ENCODE measurements around the gene SLC5A9. TPM values are rescaled to one million over a fixed set of nuclear protein-coding genes. Genes with fewer than 3 reads are reported as not detected.

The SLC5A9 gene
- total and polyA plus RNA-seq, 9 of the 15 experiments (the other 6 are each of a cell fraction or from before 2014, with no cell fraction given): not detected

DNA sequence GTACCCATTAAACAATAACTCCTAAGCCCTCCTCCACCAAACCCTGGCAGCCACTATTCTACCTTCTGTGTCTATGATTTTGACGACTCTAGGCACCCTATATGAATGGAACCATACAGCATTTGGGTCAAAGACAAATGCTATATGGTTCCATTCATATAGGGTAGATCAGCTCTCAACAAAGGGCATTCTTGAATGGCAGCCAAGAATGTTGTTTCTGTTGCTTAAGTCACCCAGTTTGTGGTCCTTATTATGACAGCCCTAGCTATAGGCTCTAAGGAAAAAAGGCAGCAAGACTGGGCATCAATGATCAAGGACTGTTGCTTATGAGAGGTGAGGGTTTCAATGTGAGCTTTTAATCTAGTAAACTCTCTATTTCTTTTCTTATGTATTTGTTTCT lies 4.7 kb upstream of the SLC5A9 start (continued):
- TF ChIP-seq, protein P1, sequence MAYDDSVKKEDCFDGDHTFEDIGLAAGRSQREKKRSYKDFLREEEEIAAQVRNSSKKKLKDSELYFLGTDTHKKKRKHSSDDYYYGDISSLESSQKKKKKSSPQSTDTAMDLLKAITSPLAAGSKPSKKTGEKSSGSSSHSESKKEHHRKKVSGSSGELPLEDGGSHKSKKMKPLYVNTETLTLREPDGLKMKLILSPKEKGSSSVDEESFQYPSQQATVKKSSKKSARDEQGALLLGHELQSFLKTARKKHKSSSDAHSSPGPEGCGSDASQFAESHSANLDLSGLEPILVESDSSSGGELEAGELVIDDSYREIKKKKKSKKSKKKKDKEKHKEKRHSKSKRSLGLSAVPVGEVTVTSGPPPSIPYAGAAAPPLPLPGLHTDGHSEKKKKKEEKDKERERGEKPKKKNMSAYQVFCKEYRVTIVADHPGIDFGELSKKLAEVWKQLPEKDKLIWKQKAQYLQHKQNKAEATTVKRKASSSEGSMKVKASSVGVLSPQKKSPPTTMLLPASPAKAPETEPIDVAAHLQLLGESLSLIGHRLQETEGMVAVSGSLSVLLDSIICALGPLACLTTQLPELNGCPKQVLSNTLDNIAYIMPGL (CRISPR knock-in tag; IDR thresholded peaks at IDR 0.05): no peak

DNA sequence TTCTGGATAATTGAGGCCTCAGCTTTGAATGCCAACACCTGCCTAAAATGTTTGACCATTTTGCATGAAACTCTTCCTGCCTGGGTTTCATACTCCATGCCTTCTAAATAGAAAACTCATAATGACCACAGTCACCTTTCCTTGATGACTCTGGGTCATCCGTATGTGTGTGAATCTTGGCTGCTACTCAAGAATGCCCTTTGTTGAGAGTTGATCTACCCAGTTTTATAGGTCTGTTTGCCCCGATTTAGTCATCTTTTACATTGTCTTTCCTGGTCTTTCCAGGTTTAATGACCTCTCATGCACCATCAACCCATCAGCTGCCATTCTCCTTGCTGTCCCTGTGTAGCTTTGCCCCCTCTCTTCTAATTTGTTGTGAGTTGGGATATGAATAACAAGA lies 2.7 kb upstream of the SLC5A9 start:
- intact Hi-C loops (cut with micrococcal nuclease): no loop called here
- BruUV-seq (replicated peaks): no TSS peak
- in situ Hi-C loops (cut with MboI): loop anchor here (25.0 kb wide), 1 partner anchor 458 kb away; no protein-coding TSS in a partner anchor
- 0% methylated on average over 2 of the region's 2 CpGs for WGBS (ENCODE audit: insufficient coverage, low coverage, missing lambda C conversion rate)
- no peaks in the 10 kb centered on the region for H3K9me1 ChIP-seq (ENCODE audit: control insufficient read depth, insufficient read depth, low read length)
- no peaks in the 10 kb centered on the region for H3K79me2 ChIP-seq (ENCODE audit: control insufficient read depth, insufficient read depth, low read length)
- H3K27me3 ChIP-seq (ENCODE audit: control insufficient read depth in 2 of 2, insufficient read depth in 2 of 2, low read length in 2 of 2): no peaks in the 10 kb centered on the region; a peak in 1 of 5 replicates
- ATAC-seq (no peak), FAIRE-seq (no peak), DNase-seq (ENCODE audit: extremely low read depth in 1 of 4, low spot score in 3 of 4) (no peak)
- no peaks in the 10 kb centered on the region for H3K4me1 ChIP-seq (replicated peaks in 1 of 2; ENCODE audit: control insufficient read depth in 2 of 2, insufficient read depth in 2 of 2, low read length in 2 of 2)
- H3K4me3 ChIP-seq: no peak overlapping the region
- no peak overlapping the region for H3K4me2 ChIP-seq (ENCODE audit: insufficient read depth, low read length)
- no peak overlapping the region for H3K9ac ChIP-seq (ENCODE audit: insufficient read depth in 1 of 2, low read depth in 2 of 2, low read length in 2 of 2)
- POLR2A ChIA-PET: no interaction called here
- H3K27ac ChIP-seq (ENCODE audit: extremely low read depth, low read depth, low read length): no peak overlapping the region
- CTCF ChIA-PET (ENCODE audit: low intra/inter-chr PET ratio): no interaction called here
- H3K36me3 ChIP-seq (ENCODE audit: control insufficient read depth, insufficient read depth, low read length): no peaks in the 10 kb centered on the region
- no peaks in the 10 kb centered on the region for H4K20me1 ChIP-seq (replicated peaks; ENCODE audit: control insufficient read depth, insufficient read depth, low read length)
- H2AFZ ChIP-seq (ENCODE audit: low read depth, low read length): no peak overlapping the region
- no peaks in the 10 kb centered on the region for H3K9me3 ChIP-seq (replicated peaks; ENCODE audit: control insufficient read depth, insufficient read depth, low read depth, low read length)
- TF ChIP-seq NFE2L1 (tag; IDR thresholded peaks at IDR 0.05; ENCODE audit: borderline replicate concordance, low read depth) (no peak), FIP1L1 (IDR thresholded peaks at IDR 0.05; ENCODE audit: low read depth, low read length, poor library complexity, severe bottlenecking) (no peak), SUPT5H (IDR thresholded peaks at IDR 0.05) (no peak), TCF7 (IDR thresholded peaks at IDR 0.05; ENCODE audit: borderline replicate concordance) (no peak), KLF6 (CRISPR knock-in tag; IDR thresholded peaks at IDR 0.05; ENCODE audit: borderline replicate concordance) (no peak), RBFOX2 (IDR thresholded peaks at IDR 0.05; ENCODE audit: low read depth, low read length) (no peak), ARID2 (IDR thresholded peaks at IDR 0.05) (no peak), JUN (IDR thresholded peaks at IDR 0.05; ENCODE audit: borderline replicate concordance, low read depth, low read length) (no peak), JUN (CRISPR knock-in tag; IDR thresholded peaks at IDR 0.05; ENCODE audit: borderline replicate concordance) (no peak), ZNF3 (CRISPR knock-in tag; IDR thresholded peaks at IDR 0.05) (no peak), CREM (IDR thresholded peaks at IDR 0.05; ENCODE audit: low read depth) (no peak)
- TF ChIP-seq, protein P2, sequence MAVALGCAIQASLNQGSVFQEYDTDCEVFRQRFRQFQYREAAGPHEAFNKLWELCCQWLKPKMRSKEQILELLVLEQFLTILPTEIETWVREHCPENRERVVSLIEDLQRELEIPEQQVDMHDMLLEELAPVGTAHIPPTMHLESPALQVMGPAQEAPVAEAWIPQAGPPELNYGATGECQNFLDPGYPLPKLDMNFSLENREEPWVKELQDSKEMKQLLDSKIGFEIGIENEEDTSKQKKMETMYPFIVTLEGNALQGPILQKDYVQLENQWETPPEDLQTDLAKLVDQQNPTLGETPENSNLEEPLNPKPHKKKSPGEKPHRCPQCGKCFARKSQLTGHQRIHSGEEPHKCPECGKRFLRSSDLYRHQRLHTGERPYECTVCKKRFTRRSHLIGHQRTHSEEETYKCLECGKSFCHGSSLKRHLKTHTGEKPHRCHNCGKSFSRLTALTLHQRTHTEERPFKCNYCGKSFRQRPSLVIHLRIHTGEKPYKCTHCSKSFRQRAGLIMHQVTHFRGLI (CRISPR knock-in tag; IDR thresholded peaks at IDR 0.05): no peak
- TF ChIP-seq, protein P3, sequence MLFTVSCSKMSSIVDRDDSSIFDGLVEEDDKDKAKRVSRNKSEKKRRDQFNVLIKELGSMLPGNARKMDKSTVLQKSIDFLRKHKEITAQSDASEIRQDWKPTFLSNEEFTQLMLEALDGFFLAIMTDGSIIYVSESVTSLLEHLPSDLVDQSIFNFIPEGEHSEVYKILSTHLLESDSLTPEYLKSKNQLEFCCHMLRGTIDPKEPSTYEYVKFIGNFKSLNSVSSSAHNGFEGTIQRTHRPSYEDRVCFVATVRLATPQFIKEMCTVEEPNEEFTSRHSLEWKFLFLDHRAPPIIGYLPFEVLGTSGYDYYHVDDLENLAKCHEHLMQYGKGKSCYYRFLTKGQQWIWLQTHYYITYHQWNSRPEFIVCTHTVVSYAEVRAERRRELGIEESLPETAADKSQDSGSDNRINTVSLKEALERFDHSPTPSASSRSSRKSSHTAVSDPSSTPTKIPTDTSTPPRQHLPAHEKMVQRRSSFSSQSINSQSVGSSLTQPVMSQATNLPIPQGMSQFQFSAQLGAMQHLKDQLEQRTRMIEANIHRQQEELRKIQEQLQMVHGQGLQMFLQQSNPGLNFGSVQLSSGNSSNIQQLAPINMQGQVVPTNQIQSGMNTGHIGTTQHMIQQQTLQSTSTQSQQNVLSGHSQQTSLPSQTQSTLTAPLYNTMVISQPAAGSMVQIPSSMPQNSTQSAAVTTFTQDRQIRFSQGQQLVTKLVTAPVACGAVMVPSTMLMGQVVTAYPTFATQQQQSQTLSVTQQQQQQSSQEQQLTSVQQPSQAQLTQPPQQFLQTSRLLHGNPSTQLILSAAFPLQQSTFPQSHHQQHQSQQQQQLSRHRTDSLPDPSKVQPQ (CRISPR knock-in tag; IDR thresholded peaks at IDR 0.05; ENCODE audit: borderline replicate concordance): no peak
